ENCODE measurements around the gene KCNAB2.
"Not testable (repeated sequence)": the region's sequence is repeated elsewhere in the genome, so short reads cannot be mapped to it uniquely, and the experiment has no call there.

The KCNAB2 gene

DNA sequence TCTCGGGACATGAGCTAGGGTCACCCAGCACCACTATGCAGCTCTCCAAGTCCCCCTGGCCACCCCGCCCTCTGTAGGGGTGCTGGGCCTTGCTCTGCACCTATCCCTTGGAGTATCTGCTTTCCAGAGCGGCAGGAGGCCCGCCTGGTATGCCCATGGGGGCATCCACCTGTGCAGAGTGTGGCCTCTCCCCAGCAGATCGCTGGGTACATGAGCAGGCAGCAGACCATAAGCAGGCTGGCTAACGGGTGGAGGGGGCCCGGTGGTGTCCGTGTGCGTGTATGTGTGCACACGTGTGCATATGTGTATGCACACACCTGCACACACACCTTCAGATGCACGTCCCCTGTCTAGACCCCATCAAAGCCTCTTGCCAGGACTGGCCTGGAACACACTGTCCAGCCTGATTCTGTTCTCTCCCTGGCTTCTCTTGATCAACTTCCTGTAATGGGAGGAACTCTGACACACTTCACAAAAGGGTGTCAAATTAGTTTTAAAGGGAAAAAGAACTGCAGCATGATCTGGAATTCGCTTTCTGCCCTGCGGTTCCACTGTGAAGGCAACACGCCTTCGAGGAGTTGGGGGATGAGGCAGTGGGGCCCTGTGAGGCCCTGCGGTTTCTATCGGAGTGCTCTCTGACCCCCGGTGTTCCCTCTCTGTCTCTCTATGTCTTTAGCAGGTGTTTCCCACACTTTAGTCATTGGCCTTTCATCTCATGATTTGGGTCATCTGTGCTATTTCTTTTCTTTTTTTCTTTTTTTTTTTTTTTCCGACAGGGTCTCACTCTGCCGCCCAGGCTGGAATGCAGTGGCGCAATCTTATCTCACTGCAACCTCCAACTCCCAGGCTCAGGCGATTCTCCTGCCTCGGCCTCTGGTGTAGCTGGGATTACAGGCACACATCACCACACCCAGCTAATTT, 36.3 kb upstream of the KCNAB2 start:
- no peak for DNase-seq (ENCODE audit: low read depth, low spot score)

DNA sequence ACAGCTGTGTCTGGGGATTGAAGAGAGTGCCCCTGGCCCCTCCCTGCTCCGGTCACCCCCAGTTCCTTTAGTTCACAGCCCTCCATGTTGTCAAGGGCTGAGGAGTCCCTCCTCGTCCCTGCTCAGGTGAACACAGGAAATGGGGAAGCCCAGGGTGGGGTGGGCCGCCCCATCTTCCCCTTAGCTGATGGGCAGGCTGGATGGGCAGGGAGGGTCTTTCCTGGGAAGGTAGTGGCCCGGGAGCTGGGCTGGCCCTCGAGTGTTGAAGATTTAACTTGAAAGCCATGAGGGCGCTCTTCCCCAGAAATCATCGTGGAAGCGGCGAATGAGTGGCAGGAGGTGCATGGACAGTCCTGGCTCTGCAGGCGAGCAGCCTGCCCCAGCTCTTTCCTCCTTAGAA, 35.1 kb upstream of the KCNAB2 start:
- DNase-seq (ENCODE audit: low read depth, low spot score): no peak

DNA sequence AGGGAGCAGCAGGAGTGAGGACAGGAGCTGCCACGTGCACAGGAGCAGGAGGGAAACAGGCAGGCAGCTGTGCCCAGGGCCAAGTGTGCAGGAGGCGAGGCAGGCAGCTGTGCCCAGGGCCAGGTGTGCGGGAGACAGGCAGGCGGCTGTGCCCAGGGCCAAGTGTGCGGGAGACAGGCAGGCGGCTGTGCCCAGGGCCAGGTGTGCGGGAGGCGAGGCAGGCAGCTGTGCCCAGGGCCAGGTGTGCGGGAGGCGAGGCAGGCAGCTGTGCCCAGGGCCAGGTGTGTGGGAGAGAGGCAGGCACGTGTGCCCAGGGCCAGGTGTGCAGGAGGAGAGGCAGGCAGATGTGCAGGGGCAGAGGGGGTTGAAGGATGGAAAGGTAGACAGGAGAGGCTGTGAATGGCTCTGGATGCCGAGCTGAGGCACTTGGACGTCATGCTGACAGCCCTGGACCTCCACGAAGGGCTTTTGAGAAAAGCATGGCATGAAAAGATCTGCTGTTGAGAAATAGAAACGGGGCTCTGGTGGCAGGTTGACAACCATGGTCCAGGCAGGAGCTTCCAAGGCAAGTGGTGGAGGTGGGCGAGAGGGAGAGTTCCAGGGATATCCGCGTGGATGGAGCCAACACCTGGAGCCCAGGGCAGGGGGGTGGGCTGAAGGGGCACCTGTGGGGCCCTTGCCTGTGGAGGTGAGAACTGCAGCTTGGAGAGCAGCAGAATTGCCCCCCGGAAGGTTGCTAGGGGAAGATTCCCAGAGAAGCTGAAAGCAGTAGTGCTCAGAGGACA, 34.3 kb upstream of the KCNAB2 start:
- no peak for DNase-seq (ENCODE audit: low read depth, low spot score)

DNA sequence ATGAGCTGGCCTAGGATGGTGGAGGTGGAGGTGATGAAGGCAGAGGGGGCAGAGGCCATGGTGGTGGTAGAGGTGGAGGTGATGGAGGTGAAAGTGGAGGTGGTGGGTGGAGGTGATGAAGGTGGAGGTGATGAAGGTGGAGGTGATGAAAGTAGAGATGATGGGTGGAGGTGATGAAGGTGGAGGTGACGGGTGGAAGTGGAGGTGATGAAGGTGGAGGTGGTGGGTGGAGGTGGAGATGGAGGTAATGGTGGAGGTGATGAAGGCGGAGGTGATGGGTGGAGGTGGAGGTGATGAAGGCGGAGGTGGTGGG, 33.8 kb upstream of the KCNAB2 start:
- DNase-seq (ENCODE audit: low read depth, low spot score): no peak

DNA sequence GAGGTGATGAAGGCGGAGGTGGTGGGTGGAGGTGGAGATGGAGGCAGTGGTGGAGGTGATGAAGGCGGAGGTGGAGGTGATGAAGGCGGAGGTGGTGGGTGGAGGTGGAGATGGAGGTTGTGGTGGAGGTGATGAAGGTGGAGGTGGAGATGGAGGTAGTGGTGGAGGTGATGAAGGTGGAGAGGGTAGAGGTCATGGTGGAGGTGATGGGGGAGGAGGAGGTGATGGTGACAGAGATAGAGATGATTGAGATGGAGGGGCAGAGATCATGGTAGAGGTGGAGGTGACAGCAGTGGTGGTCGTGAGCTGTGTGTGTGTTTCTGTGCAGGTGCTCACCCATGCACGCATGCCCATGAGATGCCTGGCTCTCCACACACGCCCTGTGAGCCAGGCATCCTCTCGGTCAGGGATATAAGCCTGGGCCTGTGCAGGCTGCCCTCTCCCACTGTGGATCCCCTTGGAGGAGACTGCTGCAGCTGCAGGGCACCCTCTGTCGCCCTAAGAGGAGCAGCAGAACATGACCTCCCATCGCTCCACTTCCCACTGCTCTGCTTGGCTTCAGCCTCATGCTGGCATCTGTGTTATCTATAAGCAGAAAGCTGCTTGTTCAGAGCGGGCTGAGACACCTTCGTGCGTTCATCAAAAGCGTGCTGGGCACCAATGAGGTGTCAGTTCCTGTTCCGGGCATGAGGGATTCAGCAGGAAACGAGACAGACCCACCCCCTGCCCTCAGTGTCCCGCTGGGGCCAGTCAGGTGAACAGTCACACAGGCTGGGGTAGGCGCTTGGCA, 33.0 kb upstream of the KCNAB2 start:
- no peak for DNase-seq (ENCODE audit: low read depth, low spot score)

DNA sequence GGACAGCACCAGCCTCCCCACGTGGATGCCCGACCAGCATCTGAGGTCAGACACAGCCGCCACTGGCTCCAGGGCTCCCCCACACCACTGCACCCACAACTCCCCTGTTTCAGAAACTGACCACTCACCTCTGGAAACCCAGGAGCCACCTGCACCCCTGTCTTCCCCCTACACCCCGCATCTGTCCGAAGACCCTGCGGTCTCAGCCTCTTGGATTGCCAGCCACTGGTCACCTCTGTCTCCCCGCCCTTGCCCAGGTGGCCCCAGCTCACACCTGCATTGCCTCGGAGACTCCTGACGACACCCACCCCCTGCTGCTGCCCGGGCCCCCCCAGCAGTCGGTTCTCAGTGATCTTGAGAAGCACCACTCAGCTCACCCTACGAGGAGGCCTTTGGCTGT, 32.2 kb upstream of the KCNAB2 start:
- DNase-seq (ENCODE audit: low read depth, low spot score): no peak

DNA sequence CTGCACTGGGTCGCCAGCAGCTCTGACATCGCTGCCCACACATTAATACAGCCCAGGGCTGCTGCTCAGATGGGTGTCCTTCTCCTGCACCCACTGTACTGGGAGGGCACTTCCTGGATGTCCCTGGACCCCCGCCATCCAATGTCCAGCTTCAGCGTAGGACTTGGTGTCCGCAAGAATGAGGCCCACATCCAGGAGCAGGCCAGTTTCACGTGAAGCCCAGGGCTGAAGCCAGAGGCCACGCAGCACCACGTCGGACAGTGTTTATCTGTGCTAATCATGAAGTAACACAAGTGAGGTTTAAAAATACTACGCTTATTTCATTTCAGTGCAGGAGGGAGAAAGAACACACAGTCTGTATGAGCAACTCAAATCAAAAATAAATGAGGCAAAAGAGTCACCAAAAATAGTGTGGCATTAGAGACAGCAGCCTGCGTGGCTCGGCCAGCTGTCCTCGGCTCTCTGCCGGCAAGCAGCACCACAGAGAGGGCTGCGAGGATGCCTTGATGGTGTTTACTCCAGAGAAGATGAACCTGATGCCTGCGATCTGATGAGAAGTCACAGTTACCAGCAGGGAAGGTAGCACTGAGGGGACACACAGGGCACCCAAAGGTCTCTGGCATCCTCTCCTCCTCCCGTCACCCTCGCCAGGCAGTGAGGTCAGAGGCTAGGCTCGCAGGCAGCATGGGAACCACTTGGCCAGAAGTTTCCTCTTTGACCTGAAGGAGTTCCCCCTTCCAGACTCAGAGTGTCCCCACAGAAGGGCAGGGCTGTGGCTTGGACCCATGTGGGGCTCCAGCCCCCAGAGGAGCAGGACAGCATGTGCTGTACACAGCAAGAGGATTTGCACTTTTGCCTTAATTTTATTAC, 31.3 kb upstream of the KCNAB2 start:
- no peak for DNase-seq (ENCODE audit: low read depth, low spot score)

DNA sequence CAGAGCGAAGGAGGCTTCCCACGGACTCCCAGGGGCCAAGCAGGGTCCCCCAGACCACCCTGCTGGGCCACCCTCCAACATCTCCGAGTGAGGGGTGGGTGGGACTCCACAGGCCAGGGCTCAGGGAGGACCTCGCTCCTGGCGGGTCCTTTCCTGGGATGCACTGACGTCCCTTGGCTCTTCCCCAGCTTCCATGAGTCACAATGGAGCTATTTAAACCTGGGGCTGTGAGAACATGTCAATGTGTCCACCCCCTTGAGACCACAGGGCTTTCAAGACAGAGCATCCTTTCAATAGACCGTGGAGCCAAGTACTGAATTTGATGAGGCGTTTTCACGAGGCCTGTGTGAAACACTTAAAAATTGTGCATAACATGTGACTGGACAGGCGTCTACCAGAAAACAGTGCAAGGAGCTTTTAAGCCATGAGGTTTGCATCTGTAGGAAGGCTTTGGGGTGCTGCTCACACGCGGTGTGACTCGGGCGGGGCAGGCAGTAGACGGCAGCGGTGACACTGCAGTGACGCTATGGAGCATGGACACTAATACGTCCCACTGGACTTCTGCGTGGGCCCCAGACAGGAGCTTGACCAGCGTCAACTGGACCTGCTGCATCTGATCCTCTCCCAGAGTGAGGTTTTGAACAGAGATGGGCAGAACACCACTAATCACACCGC, 29.4 kb upstream of the KCNAB2 start:
- DNase-seq (ENCODE audit: low read depth, low spot score): no peak

DNA sequence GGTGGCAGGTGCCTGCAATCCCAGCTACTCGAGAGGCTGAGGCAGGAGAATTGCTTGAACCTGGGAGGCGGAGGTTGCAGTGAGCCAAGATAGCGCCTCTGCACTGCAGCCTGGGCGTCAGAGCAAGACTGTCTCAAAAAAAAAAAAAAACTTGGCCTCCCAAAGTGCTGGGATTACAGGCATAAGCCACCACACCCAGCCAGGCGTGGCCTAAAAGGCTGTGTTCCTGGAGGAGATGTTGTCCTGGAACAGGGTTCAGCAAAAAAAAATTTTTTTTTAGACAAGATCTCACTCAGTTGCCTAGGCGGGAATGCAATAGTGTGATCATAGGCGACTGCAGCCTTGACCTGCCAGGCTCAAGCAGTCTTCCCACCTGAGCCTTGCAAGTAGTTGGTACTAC, 28.0 kb upstream of the KCNAB2 start:
- DNase-seq (ENCODE audit: low read depth, low spot score): not testable (repeated sequence)

DNA sequence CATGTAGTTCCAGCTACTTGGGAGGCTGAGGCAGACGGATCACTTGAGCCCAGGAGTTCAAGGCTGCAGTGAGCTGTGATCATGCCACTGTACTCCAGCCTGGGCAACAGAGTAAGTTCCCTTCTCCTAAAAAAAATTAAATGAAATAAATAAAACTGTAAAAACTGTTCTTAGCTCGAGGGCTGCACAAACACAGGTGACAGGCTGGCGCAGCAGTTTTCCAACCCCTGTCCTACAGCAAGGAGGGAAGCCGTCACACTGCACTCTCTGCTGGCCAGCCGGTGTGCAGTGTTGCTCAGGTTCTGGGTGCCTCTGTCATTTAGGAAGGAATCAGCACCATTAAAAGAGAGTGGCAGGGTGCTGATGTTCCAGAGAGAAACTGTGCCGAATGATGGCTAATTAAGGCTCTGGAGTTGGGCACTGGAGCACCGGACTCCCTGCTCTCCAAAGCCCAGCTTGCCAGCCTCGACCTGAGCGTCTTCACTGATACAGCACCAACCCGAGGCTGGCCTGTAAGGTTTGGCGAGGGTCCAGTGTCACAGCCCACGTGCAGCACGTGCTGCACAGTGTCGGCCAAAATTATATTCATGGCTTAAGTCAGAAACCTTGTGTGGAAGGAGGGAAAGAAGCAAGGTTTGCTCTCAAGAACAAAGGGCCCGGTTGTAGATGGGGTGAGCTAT, 26.4 kb upstream of the KCNAB2 start:
- DNase-seq (ENCODE audit: low read depth, low spot score): no peak

DNA sequence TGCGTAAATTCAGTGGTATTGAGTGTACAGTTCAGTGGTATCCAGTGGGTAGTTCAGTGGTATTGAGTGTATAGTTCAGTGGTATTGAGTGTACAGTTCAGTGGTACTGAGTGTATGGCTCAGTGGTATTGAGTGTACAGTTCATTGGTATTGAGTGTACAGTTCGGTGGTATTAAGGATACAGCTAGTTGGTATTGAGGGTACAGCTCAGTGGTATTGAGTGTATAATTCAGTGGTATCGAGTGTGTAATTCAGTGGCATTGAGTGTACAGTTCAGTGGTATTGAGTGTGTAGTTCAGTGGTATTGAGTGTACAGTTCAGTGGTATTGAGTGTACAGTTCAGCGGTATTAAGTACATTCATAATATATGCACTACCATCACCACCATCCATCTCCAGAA, 23.5 kb upstream of the KCNAB2 start:
- no peak for DNase-seq (ENCODE audit: low read depth, low spot score)

DNA sequence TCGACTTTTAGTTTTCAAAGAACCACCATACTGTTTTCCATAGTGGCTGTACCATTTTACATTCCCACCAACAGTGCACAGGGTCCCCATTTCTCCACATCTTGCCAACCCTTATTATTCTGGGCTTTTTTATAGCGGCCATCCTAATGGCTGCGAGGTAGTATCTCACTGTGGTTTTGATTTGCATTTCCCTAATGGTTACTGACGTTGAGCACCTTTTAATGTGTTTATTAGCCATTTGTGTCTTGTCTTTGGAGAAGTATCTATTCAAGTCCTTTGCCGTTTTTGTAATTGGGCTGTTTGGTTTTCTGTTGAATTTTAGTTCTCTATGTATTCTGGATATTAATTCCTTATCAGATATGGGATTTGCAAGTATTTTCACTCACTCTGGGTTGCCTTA, 22.3 kb upstream of the KCNAB2 start:
- DNase-seq (ENCODE audit: low read depth, low spot score): no peak

DNA sequence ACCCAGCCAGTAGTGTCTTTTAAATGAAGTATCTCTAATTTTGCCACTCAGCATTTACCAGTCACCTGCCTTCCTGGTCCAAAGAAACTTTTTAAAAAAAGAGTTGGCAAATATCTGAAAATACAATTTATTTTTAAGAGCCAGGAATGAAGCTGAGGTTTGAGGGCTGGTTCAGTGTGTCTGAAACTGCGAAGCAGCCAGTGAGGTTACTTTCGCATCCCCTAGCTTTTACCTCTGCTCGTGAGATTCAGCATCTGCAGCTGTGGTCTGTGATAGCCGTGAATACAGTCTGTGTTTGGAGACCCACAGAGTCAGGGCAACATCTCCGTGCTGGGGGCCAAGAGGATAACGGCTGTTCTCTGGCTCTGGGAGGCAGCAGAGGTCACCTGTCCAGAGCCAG, 21.3 kb upstream of the KCNAB2 start:
- DNase-seq (ENCODE audit: low read depth, low spot score): no peak

DNA sequence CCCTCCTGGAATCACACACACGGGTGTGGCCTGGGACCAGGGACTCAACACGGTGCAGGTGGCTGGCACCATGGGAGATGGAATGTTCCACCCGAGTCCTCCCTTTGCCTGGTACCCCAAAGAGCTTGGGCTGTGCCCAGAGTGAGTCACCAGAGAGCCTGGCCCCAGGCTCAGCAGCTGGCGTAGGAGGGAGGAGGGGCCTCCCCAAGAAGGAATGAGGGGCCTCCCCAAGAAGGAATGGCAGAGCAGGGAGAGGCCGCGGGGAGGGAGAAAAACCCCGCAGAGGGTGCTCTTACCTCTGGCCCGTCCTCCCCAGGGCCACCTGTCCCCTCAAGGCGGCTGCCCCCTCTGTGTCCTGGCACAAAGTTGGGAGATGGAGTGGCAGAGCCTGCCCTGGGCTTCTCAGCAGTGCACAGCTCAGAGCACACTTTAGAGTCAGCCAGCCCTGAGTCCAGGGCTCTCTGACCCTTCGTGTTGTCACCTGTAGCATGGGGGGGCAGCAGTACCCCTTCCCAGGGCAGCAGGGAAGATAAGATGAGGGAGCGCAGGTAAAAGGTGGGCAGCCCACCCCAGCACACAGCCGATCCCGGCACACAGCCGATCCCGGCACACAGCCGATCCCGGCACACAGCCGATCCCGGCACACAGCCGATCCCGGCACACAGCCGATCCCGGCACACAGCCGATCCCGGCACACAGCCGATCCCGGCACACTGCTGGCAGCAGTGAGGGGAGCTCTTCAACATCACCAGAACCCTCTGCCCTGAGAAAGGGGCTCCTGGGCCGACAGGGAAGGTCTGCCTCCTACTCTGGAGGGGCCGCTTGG, 20.2 kb upstream of the KCNAB2 start:
- no peak for DNase-seq (ENCODE audit: low read depth, low spot score)

DNA sequence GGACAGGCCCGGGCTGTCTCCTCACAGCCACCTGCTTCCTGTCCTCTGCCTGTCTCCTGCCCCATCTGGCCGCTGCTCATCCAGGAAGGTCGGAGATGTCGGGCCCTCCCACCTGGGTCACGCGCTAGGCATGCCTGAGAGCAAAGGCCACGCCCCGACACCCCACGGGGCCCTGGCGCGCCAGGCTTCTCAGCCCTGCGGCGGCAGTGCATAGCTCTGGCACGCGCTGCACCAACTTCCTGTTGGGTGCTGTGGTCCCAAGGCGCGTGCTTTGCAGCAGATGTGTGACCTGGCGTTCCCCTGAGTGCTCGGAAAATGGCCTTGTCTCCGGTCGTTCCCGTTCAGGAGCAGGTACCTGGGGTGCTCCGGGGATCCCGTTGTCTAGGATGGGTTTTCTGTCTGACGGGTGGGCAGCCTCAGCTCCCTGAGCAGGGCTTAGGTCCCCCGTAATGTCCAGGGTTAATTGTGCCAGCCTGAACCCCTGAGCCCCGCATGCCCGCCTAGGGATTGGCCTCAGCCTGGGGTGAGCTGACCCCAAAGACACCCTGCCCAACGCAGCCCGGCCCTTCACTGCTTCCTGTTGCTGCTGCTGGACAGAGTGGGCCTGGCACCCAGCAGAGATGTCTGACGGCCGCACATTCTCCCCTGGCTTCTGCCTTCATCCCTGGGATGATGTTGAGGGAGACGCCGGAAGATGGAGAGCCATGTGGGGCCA, 19.4 kb upstream of the KCNAB2 start:
- DNase-seq (ENCODE audit: low read depth, low spot score): peak; percentile 88

DNA sequence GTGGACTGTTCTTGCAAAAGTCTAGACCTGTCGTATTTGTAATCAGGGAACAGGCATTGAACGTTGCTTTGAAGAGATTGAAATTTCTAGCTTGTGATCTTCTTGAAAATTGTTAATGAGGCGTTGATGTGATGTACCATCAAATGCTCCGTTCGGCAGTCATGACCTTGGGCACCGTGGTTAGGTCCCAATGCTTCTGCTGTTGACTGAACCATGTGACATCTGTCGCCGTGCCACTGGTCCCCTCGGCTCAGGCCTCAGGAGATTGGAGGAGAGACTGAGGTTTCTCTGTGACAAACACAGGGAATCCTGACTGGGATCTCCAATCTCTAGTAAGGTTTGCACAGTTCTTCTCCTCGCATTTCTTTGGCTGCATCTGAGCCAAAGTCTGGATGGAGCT, 18.1 kb upstream of the KCNAB2 start:
- no peak for DNase-seq (ENCODE audit: low read depth, low spot score)

DNA sequence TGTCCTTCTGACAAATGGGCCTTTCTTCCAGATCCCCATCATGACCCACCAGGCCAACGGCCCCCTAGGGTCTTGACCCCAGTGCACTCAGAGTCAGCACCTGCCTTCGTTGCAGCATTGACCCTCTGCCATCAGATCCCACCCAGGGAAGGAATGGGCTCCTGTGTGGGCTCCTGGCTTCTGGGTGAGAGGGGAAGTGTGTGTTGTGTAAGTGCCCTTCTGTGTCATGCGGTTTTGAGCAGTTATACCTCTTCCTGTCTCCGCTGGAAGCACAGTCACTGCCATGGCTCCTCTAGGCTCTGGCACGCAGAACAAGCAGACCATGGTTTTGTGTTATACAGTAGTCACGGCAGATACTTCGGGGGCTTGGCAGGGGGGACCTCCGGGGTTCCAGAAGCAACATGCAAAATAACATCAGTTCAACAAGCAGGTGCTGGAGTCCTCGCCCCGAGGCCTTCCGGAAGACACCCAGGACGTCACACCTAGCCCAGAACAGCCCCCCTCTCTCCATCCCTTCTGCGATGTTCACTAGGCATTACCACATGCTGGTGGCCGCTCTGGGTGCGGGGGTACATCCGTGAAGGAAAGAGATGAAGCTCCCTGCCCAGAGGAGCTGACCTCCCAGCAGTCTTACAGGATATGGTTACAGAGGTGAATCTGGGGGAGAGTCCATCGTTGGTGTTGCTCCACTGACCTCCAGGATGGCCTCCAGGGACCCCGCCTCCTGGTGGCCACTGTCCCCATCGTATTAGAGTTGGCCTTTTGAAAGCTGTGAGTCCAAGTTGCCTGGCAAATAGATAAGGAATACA, 17.4 kb upstream of the KCNAB2 start:
- DNase-seq (ENCODE audit: low read depth, low spot score): no peak

DNA sequence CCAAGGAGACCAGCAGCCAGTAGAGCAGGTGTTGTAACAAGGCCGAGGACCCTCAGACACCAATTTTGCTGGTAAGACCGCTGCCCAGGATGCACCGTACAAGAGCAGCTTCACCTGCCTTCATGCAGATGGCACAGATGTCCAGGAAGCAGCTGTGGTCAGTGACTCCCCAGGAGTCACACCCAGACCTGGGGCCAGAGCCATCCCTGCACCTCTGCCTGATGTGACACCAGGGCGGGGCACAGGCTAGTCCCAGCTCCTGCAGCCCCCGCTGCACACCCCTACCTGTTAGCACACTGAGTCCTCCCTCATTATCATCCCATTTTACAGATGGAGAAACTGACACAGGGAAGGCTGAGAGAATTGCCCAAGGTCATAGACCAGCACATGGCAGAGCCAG, 16.3 kb upstream of the KCNAB2 start:
- DNase-seq (ENCODE audit: low read depth, low spot score): no peak

All from ELF-1 (cell line).